ENCODE results near the gene ZBTB47. TPM values are rescaled to one million over a fixed set of nuclear protein-coding genes. Genes with fewer than 3 reads are reported as not detected.

ZBTB47 gene
- total RNA-seq, 1 donor from 2014 or later: 69.3 TPM

DNA sequence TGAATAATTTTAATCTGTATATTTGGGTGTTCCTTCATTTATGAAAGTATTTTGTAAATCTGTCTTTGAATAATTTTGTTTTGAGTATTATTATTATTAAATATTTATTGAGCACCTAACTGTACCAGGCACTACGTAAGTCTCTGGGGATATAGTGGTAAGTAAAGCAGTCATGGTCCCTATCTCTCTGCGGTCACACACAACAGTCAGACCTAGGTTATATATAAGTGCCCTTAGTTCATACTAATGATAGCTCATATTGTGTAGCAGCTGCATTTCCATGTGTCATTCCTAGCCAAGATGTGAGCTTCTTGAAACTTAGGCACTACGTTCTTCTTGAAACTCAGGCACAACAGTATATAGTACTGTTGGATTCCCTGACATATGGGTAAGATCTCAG is 40.6 kb upstream of the ZBTB47 start:
- intact Hi-C loops (cut with DNase I): no loop called here
- peaks cover 4 to 18% of the 10 kb centered on the region in 2 donors for H3K36me3 ChIP-seq
- DNase-seq (ENCODE audit: low spot score in 2 of 2): no peak
- no peak overlapping the region for H3K4me3 ChIP-seq
- no peak for TF ChIP-seq CTCF (IDR thresholded peaks at IDR 0.05)
- H3K27me3 ChIP-seq: no peaks in the 10 kb centered on the region
- no peak overlapping the region for H3K27ac ChIP-seq
- no peaks in the 10 kb centered on the region for H3K9me3 ChIP-seq
- peaks cover 3 to 11% of the 10 kb centered on the region in 2 donors for H3K4me1 ChIP-seq

DNA sequence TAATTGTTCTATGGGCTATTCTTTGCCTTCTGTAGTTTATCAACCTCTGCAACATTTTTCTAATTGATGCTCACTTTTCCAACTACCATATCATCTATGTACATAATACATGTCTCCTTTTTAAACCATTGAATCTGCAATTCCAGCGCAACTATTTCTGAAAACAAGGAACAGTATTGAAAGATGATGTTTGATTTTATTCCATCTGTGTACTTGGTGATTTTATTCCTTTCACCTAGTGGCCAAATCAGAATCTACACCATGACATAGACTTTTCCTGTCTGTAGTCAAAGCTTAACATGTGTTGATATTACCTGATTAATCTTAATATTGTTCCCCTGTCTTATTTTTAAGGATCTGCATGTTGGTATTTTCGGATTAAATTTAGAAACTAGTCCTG is 40.0 kb upstream of the ZBTB47 start:
- Histone ChIP-seq H3K9me3 (no peaks in the 10 kb centered on the region), H3K27me3 (no peaks in the 10 kb centered on the region), H3K36me3 (peaks cover 6 to 16% of the 10 kb centered on the region in 2 donors), H3K27ac (no peak overlapping the region), H3K4me3 (no peak overlapping the region), H3K4me1 (peaks cover 3 to 11% of the 10 kb centered on the region in 2 donors)
- DNase-seq (ENCODE audit: low spot score in 2 of 2): no peak
- intact Hi-C loops (cut with DNase I): no loop called here
- peak in 1 of 3 experiments; percentile 24 for TF ChIP-seq CTCF (IDR thresholded peaks at IDR 0.05)

- H3K4me3 ChIP-seq: no peak overlapping the region
- H3K27ac ChIP-seq: no peak overlapping the region
- intact Hi-C loops (cut with DNase I): no loop called here
- DNase-seq (ENCODE audit: low spot score in 2 of 2): no peak
- H3K27me3 ChIP-seq: no peaks in the 10 kb centered on the region
- H3K4me1 ChIP-seq: no peaks in the 10 kb centered on the region
- peaks cover 54 to 68% of the 10 kb centered on the region in 2 donors for H3K36me3 ChIP-seq
- TF ChIP-seq CTCF (IDR thresholded peaks at IDR 0.05): no peak
- no peaks in the 10 kb centered on the region for H3K9me3 ChIP-seq
These were observed 21.9 kb upstream of the ZBTB47 start for GRCh38 chr3:42631620-42632019.

GRCh38 chr3:42632146-42632545 is 21.4 kb upstream of the ZBTB47 start:
- intact Hi-C loops (cut with DNase I): no loop called here
- TF ChIP-seq CTCF (IDR thresholded peaks at IDR 0.05): no peak
- Histone ChIP-seq H3K4me1 (no peaks in the 10 kb centered on the region), H3K27ac (no peak overlapping the region), H3K27me3 (no peaks in the 10 kb centered on the region), H3K4me3 (no peak overlapping the region), H3K36me3 (peaks cover 57 to 74% of the 10 kb centered on the region in 2 donors), H3K9me3 (no peaks in the 10 kb centered on the region)
- no peak for DNase-seq (ENCODE audit: low spot score in 2 of 2)

DNA sequence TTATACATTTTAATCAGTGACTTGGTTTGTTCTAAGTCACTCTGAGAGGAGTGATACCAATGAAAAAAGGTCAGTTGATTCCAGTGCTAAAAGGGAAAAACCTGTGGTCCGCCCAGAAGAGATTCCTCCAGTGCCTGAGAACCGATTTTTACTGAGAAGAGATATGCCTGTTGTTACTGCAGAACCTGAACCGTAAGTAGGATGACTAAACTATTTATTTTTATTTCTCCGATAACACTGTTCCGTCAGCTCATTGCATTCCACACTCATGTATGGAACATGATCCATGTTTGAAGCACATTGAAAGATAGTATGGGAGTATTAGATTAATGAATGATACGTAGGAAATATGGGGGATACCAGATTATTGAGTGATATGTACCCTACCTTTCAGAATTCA is 20.0 kb upstream of the ZBTB47 start:
- no peak for DNase-seq (ENCODE audit: low spot score in 2 of 2)
- H3K36me3 ChIP-seq: peaks cover 67 to 83% of the 10 kb centered on the region in 2 donors
- intact Hi-C loops (cut with DNase I): no loop called here
- no peak overlapping the region for H3K4me3 ChIP-seq
- no peaks in the 10 kb centered on the region for H3K4me1 ChIP-seq
- H3K9me3 ChIP-seq: no peaks in the 10 kb centered on the region
- TF ChIP-seq CTCF (IDR thresholded peaks at IDR 0.05): no peak
- H3K27ac ChIP-seq: no peak overlapping the region
- H3K27me3 ChIP-seq: no peaks in the 10 kb centered on the region

DNA sequence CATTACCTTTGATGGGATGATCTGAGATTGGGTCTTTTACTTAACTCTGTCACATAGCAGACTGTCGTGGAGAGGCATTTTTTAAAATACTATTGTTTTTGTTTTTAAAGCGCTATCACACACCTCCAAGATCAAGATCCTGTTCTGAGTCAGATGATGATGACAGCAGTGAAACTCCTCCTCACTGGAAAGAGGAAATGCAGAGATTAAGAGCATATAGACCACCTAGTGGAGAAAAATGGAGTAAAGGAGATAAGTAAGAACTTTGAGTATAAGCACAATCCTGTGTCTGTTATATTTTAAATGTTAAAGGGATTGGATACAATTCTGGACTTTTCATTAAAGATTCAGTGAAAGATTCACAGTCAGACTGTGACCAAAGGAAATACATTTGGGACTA is 18.4 kb upstream of the ZBTB47 start:
- no peak for TF ChIP-seq CTCF (IDR thresholded peaks at IDR 0.05)
- no peak overlapping the region for H3K27ac ChIP-seq

More for the DNA sequence above, 18.4 kb upstream of the ZBTB47 start:
- intact Hi-C loops (cut with DNase I): no loop called here
- H3K9me3 ChIP-seq: no peaks in the 10 kb centered on the region
- H3K4me1 ChIP-seq: peaks cover 0 to 2% of the 10 kb centered on the region in 2 donors
- H3K4me3 ChIP-seq: no peak overlapping the region
- no peak for DNase-seq (ENCODE audit: low spot score in 2 of 2)
- H3K36me3 ChIP-seq: peaks cover 74 to 95% of the 10 kb centered on the region in 2 donors
- H3K27me3 ChIP-seq: no peaks in the 10 kb centered on the region

Measured in ascending aorta (tissue), 2 donors.